Retina (tissue), 1 donor: Measurements from ENCODE around the gene MIEN1.

Experiments
- DNase-seq: peaks from one replicate; pipeline ENCODE4 v3.0.0-alpha.2; 2016

Gene MIEN1

GRCh38 chr17:39696731-39697130 lies 33.6 kb downstream of the MIEN1 start:
- DNase-seq, result no peak

DNA sequence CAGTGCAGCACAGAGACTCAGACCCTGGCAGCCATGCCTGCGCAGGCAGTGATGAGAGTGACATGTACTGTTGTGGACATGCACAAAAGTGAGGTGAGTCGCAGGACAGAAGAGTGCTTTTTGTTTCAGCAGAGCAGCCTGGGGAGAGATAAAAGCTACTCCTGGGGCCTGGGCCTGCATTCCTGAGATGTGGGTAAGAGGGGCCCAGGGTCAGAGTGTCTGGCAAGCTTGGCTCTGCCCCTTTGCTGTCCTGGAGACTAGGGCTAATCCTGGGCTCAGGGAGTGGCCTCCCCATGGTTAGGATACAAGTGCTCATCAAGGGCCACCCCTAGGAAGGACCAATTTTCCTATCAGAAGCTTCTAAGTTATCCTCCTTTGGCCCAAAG lies 35.2 kb downstream of the MIEN1 start:
- DNase-seq, result no peak

GRCh38 chr17:39694593-39694992 lies 35.7 kb downstream of the MIEN1 start:
- DNase-seq, result no peak

DNA sequence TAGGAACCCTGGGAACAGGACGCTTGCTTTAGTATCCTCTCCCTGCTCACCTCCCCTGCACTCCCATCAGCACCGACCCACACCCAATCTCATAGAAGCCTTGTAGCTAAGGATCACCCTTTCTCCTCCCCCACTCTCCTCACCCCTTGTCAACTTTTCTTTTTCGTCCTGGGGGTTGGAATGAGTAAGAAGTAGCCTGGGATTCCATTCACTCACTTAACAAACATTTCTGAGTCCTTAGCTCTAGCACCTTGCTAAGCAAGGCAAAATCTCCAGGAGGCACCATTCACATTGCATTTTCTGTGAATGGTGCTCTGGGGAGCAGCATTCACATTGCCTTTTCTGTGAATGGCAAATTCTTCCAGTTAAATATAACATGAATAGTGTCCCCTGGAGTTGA lies 41.4 kb downstream of the MIEN1 start:
- no peak for DNase-seq

- no peak for DNase-seq
Observed at GRCh38 chr17:39688475-39688835, 41.9 kb downstream of the MIEN1 start.

GRCh38 chr17:39687546-39688474 lies 42.5 kb downstream of the MIEN1 start, which contains the start of gene PGAP3:
PGAP3 (minus strand) TSS chr17:39688057; CDS start chr17:39688014, 43 bp downstream.
- DNase-seq, result peak; percentile 98

- no peak for DNase-seq
Observed at GRCh38 chr17:39687101-39687545, 43.2 kb downstream of the MIEN1 start.

DNA sequence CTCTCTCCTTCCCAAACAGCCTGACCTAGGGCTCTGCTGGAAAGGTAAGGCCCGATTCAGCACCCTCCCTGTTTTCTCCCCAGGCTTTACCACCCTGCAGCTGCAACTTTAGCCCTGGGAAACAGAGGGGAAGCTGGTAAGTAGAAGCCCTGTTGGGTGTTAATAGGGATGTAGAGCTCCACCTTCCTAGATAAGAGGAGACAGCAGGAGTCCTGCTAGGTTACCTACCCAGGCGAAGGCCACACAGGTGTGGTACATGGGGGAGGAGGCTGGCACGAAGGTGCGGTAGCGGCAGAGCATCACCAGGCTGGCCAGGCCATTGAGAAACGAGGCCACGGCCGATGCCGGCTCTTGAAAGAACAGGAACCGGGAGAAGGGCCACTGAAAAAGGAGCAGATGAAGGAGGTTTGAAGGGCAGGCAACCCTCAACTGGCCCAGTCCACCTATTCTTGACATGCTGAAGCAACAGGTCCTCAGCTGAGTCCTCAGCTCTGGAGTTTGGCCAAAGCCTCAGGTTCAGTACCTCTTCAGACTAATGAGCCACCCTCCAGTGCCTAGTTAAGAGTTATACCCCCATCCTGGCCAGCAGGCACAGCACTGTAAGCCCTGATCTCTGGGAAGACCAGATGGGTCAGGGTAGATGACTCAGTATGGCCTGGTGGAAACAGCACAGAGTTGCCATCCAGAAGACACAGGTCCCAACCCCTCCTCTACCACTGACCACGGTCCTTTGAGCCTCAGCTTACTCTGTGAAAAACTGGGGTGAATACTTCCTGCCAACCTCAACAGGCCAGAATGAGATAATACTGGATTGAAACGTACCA lies 45.8 kb downstream of the MIEN1 start:
- no peak for DNase-seq

- DNase-seq, result no peak
Observed at GRCh38 chr17:39683295-39683939, 46.9 kb downstream of the MIEN1 start.

- DNase-seq, result no peak
Observed at GRCh38 chr17:39679521-39680192, 50.7 kb downstream of the MIEN1 start.
